A673 (cell line): ENCODE measurements around the gene EVPLL. TPM values are rescaled to one million over a fixed set of nuclear protein-coding genes. Genes with fewer than 3 reads are reported as not detected.

Experiments
- BruUV-seq: library from RNA; stranded (reverse); fragments of 400-500 nt; replicated peaks from 2 replicates; lab custom pipeline; 2021; lab: Mats Ljungman, UMichigan
- CTCF ChIA-PET: fragments of 300-600 bp; sonication (Branson Sonifier 250); formaldehyde crosslinking; loops from one replicate; lab custom pipeline; 2022; ENCODE audit warnings: antibody characterized with exemption; lab: Charles Lee
- POLR2A ChIA-PET: fragments of 300-600 bp; sonication (Branson Sonifier 250); formaldehyde crosslinking; loops from one replicate; lab custom pipeline; 2022; ENCODE audit warnings: antibody characterized with exemption; ENCODE audit not compliant: low non-redundant PET; lab: Charles Lee
- DNase-seq: peaks from one replicate; pipeline ENCODE4 v3.0.0-alpha.2; 2015; ENCODE audit warnings: low spot score
- H3K27ac ChIP-seq: fragments of 200-600 bp; sonication (generic); 2 replicates; pipeline ENCODE4 v1.5.1; 2016; ENCODE audit warnings: mixed run types, low read depth, mild to moderate bottlenecking, mixed read lengths, antibody characterized with exemption, low read length; ENCODE audit not compliant: poor library complexity, severe bottlenecking
- H3K27me3 ChIP-seq: fragments of 200-600 bp; sonication (generic); replicated peaks from 2 replicates; pipeline ENCODE4 v1.6.1; 2017; ENCODE audit warnings: mixed run types, low read depth, mild to moderate bottlenecking, mixed read lengths, antibody characterized with exemption, low read length; ENCODE audit not compliant: insufficient read depth, poor library complexity
- H3K36me3 ChIP-seq: fragments of 200-600 bp; sonication (generic); 2 replicates; pipeline ENCODE4 v1.6.1; 2016; ENCODE audit warnings: mixed run types, mild to moderate bottlenecking, mixed read lengths, antibody characterized with exemption, low read length; ENCODE audit not compliant: insufficient read depth, poor library complexity, severe bottlenecking
- H3K4me1 ChIP-seq: fragments of 200-600 bp; sonication (generic); 2 replicates; pipeline ENCODE4 v1.6.1; 2017; ENCODE audit warnings: mixed run types, mild to moderate bottlenecking, mixed read lengths, antibody characterized with exemption, low read length; ENCODE audit not compliant: insufficient read depth, poor library complexity, severe bottlenecking
- H3K4me3 ChIP-seq: fragments of 200-600 bp; sonication (generic); 2 replicates; pipeline ENCODE4 v1.5.1; 2016; ENCODE audit warnings: low read depth, mixed run types, mild to moderate bottlenecking, mixed read lengths, low read length; ENCODE audit not compliant: poor library complexity, severe bottlenecking
- H3K9me3 ChIP-seq: fragments of 200-600 bp; sonication (generic); 2 replicates; pipeline ENCODE4 v1.6.1; 2016; ENCODE audit warnings: mixed run types, low read depth, mild to moderate bottlenecking, mixed read lengths, antibody characterized with exemption, low read length; ENCODE audit not compliant: poor library complexity, severe bottlenecking
- EZH2 ChIP-seq: fragments of 200-600 bp; sonication (generic); IDR thresholded peaks from 2 replicates; pipeline ENCODE4 v1.6.1; 2017; ENCODE audit warnings: borderline replicate concordance, low read depth, mild to moderate bottlenecking, mixed read lengths, antibody characterized with exemption, low read length; ENCODE audit not compliant: poor library complexity, severe bottlenecking
- intact Hi-C: fragments of 100-400 bp; cut with micrococcal nuclease; formaldehyde crosslinking; loops from one replicate; pipeline ENCODE4 v1.10.0; 2022; ENCODE audit not compliant: unreplicated experiment
- total RNA-seq: library from RNA; stranded (reverse); gene quantifications from 2 replicates; pipeline ENCODE4 v1.2.3, GENCODE V29; 2021
- TF ChIP-seq, protein P1 (sequence below): fragments of 300-800, 200-600 bp; sonication (generic); conservative IDR thresholded peaks from 2 replicates; pipeline ENCODE4 v1.5.1; 2017; ENCODE audit warnings: low read depth, mild to moderate bottlenecking, antibody characterized with exemption, low read length, moderate library complexity, mixed read lengths

Gene EVPLL
- total RNA-seq, 1 experiment from 2014 or later = not detected

DNA sequence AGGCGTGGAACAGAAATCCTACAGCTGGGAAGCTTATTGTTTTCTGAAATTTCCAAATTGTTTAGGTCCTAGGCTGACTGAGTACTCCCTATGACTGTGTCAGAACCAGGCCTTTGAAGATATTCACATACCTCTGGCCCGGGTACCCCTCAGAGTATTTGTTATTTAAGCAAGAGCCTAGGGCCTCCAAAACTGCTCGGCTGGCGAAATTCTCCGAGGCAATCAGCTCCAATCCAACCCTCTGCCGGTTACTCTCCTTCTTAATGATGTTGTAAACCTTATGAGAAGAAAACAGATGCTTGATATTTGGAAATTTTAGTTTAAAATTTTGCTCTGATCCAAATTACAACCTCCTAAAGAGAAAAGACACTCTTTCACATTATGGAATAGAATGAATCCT, 24.0 kb upstream of the EVPLL start:
- BruUV-seq = no TSS peak

DNA sequence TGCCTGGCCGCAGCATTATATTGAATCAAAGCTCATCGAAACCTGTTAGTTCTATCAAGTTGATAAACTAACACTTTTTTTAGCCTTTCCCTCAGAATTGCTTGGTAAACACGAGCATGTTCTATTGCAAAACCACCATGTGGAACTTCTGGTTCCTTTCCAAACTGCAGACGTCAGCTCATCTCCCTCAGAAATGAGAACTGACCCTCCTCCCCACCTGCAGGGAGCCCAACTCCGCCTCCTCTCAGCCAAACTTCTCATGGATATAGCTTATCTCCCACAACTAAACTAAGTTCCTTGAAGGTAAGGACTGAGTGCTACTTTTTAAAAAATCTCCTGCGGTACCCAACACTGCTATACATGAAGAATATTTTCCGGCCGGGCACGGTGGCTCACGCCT, 21.0 kb upstream of the EVPLL start:
- POLR2A ChIA-PET = no interaction called here
- intact Hi-C loops = no loop called here
- H3K27me3 ChIP-seq = no peaks in the 10 kb centered on the region

More for the DNA sequence above, 24.0 kb upstream of the EVPLL start:
- intact Hi-C loops = no loop called here
- DNase-seq = no peak
- no peaks in the 10 kb centered on the region for H3K4me1 ChIP-seq
- H3K9me3 ChIP-seq = no peaks in the 10 kb centered on the region
- TF ChIP-seq, protein P1, sequence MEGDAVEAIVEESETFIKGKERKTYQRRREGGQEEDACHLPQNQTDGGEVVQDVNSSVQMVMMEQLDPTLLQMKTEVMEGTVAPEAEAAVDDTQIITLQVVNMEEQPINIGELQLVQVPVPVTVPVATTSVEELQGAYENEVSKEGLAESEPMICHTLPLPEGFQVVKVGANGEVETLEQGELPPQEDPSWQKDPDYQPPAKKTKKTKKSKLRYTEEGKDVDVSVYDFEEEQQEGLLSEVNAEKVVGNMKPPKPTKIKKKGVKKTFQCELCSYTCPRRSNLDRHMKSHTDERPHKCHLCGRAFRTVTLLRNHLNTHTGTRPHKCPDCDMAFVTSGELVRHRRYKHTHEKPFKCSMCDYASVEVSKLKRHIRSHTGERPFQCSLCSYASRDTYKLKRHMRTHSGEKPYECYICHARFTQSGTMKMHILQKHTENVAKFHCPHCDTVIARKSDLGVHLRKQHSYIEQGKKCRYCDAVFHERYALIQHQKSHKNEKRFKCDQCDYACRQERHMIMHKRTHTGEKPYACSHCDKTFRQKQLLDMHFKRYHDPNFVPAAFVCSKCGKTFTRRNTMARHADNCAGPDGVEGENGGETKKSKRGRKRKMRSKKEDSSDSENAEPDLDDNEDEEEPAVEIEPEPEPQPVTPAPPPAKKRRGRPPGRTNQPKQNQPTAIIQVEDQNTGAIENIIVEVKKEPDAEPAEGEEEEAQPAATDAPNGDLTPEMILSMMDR = no peak
- TF ChIP-seq EZH2 = no peak
- H3K27me3 ChIP-seq = no peaks in the 10 kb centered on the region
- ChIA-PET POLR2A (no interaction called here), CTCF (no interaction called here)
- H3K27ac ChIP-seq = no peak overlapping the region
- peaks cover 34% of the 10 kb centered on the region for H3K36me3 ChIP-seq
- H3K4me3 ChIP-seq = no peak overlapping the region

GRCh38 chr17:18360518-18360917, 17.1 kb upstream of the EVPLL start:
- no peaks in the 10 kb centered on the region for H3K27me3 ChIP-seq
- no peaks in the 10 kb centered on the region for H3K4me1 ChIP-seq
- H3K27ac ChIP-seq = no peak overlapping the region
- peaks cover 15% of the 10 kb centered on the region for H3K36me3 ChIP-seq
- ChIA-PET POLR2A (no interaction called here), CTCF (no interaction called here)
- no TSS peak for BruUV-seq
- DNase-seq = no peak
- TF ChIP-seq, protein P1 = no peak
- TF ChIP-seq EZH2 = no peak
- intact Hi-C loops = loop anchor here (5.0 kb wide), 1 partner anchor 178 kb away; the partner anchor contains the start of gene ALKBH5
- no peak overlapping the region for H3K4me3 ChIP-seq
- no peaks in the 10 kb centered on the region for H3K9me3 ChIP-seq

More for the DNA sequence above, 21.0 kb upstream of the EVPLL start:
- Histone ChIP-seq H3K27ac (no peak overlapping the region), H3K36me3 (peaks cover 36% of the 10 kb centered on the region), H3K4me1 (no peaks in the 10 kb centered on the region), H3K9me3 (no peaks in the 10 kb centered on the region), H3K4me3 (no peak overlapping the region)
- BruUV-seq = no TSS peak
- TF ChIP-seq, protein P1 = no peak
- no peak for TF ChIP-seq EZH2
- CTCF ChIA-PET = no interaction called here
- DNase-seq = no peak
